RPMI8226 (cell line): ENCODE results near the gene CRTC1.

ENCODE experiments used
- DNase-seq: peaks from one replicate; pipeline ENCODE4 v3.0.0-alpha.2; 2015

Gene CRTC1

GRCh38 chr19:18788529-18789421, 105.3 kb downstream of the CRTC1 start:
- DNase-seq: no peak

DNA sequence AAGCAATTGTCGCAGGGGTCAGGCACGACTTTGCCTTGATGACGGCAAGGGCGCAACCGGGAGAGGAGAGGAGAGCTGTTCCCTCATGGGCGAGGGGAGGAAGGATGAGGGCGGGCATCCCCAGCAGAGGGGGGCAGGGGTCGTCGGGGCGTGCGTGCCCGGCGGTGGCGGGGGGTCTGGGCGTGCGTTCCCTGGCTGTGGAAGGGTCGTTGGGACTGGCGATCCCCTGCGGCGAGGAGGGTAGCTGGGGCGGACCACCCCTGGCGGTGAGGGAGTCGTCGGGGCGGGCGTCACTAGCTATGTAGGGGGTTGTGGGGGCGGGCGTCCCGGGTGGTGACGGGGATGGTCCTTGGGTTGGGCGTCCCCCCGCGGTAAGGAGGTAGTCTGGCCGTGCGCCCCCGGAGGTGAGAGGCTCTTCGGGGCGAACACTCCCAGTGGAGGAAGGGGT, 106.0 kb downstream of the CRTC1 start:
- DNase-seq: no peak

DNA sequence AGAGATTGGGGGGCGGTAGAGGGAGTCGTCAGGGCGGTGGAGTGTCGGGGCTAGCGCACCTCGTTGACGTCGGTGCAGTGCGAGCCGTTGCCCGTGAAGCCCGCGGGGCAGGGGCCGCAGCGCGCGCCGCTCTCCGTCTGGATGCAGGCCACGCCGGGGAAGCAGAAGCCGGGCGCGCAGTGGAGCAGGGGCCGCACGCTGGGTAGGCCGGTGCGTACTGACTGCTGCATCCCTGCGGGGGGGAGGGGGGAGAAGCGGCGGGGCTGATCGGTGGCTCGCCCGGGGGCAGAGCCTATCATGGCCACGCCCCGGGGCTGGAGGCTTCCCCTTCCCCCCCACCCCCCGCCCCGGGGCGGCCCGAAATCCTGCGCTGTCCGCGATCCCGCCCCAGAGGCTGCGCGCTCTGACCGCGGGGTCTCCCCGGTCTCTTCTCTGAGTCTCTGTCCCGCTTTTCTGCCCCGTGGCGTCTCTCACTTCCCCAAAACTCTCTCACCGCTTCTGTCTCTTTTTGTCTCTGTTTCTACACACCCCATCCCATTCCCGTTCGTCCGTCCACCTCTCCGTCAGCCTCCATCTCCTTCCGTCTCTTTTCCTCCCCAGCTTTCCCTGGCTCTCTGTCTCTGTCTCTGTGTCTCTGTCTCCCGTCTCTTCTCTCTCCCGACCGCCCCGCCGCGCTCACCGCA, 106.5 kb downstream of the CRTC1 start:
- DNase-seq: peak; percentile 71

DNA sequence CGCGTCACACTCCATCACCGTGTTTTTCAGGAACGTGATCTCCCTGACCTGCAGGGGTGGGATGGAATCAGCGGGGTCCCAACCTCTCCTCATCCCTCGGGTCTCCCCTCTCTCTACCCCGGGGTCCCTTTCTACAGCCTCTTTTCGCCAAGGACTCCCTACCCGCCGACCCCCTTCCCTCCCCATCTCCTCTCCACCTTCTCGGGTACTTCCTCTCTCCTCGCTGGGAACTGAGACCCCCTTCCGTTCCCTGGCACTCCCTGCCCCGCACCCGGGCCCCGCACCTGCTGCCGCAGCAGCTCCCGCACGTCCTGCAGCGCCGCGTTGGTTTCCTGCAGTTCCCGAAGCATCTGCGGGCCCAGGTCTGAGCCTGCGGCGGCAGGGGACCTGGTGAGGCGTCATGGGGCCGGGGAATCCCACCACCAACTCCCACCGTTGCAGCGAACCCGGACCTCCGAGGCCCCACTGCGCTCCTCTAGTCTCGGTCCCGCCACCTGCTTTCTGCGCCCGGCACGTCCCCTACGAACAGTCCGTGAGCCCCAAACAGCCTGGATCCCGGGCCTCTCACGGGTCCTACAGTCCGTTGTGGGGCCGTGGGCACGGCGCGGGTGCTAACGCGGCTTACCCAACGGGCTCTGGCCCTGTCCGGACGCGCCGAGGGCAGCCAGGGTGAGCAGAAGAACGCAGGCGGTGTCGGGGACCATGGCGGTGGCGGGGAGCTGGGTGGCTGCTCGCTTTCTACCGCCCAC, 107.3 kb downstream of the CRTC1 start, which contains the start of gene COMP:
Gene COMP (minus strand): TSS at position 740 of the 749 bp plus-strand sequence. CDS start 36 bp downstream, at position 704.
- no peak for DNase-seq

GRCh38 chr19:18791315-18791678, 107.8 kb downstream of the CRTC1 start:
- DNase-seq: no peak

GRCh38 chr19:18792661-18793060, 109.2 kb downstream of the CRTC1 start:
- no peak for DNase-seq

GRCh38 chr19:18793144-18794028, 109.9 kb downstream of the CRTC1 start:
- no peak for DNase-seq

DNA sequence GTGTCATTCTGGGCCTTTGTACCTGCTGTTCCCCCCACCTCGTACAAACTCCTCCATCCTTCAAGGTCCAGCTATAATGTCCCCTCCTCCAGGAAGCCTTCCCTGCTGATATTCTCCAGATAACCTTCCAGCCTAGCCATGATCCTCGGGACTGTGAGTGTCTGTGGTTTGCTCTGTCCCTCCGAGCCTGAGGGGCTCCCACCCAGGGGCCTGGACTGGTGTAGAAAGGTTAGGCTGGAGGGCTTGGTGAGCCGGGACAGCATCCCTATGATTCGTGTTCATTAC, 110.5 kb downstream of the CRTC1 start:
- no peak for DNase-seq

- DNase-seq: no peak
These were observed 111.2 kb downstream of the CRTC1 start for GRCh38 chr19:18794692-18795091.

- DNase-seq: no peak
These were observed 112.1 kb downstream of the CRTC1 start for GRCh38 chr19:18795540-18795939.

GRCh38 chr19:18796239-18796638, 112.8 kb downstream of the CRTC1 start:
- DNase-seq: no peak

DNA sequence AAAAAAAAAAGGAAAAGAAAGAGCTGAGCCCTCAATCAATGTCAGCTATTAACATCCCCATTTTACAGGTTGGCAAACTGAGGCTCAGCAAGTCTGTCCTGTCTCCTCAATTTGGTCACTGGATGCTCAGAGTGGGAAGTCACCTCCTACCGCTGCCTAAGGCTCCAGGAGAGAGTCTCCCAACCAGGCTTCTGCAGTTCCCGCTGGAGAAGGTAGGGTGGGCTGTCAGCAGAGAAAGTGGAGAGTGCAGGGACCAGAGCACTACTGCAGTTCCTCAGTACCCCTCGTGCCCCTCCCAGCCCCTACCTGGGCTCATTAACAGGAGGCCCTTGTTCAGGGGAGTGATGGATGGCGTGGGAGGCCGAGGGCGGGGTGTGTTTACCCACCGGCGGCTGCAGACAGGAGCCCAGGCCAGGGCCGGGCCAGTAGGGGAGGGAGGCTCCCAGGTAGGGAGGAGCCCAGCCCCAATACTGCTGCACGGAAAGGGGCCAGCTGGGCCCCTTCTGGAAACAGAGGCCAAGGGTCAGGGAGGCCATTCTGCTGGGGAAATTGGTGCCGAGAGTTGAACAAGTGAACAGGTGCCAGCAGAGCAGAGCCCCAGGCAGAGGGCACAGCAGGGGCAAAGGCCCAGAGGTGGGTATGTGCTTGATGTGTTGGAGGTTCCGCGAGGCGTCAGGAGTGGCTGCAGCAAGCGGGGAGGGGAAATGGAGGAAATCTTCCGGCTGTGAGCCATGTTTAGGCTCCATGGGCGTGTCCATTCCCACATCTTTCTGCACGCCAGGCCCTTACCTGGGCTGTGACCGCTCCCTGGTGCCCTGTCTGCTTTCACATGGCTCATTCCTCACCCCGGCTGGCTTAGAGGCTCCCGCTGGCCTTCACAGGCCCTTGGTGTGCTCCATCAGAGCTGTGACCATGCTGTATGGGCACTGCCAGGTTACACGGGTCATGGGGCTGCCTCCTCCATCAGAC, 115.2 kb downstream of the CRTC1 start:
- no peak for DNase-seq

DNA sequence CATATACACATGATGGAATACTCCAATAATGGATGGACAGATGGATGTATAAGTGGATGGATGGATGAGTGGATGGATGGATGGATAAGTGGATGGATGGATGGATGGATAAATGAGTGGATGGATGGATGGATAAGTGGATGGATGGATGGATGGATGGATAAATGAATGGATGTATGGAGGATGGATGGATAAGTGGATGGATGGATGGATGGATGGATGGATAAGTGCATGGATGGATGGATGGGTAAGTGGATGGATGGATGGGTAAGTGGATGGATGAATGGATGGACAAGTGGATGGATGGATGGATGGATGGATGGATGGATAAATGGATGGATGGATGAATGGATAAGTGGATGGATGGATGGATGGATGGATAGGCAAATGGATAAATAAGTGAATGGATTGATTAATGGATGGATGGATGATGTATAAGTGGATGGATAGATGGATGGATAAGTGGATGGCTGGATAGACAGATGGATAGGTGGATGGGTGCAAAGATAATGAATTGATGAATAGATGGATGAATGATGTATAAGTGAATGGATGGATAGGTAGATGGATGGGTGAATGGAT, 116.0 kb downstream of the CRTC1 start:
- no peak for DNase-seq

- DNase-seq: no peak
These were observed 116.6 kb downstream of the CRTC1 start for GRCh38 chr19:18800079-18800478.

DNA sequence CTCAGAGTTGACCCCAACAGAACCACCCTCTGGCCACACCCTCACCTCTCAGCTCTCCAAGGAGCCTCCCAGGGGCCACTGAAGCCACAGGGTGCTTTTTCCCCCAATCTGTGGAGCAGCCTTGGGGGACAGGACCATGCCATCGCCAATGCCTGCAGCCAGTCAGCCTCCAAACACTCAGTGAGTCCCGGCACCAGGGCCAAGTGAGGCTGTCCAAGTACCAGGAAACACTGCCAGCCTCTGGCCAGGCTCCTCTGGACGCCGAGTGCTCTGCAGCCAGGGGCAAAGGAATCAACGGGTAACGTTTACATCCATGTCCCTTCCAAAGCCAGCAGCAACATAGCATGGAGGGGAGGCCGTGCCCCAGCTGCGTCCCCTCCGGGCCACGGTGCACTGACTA, 117.2 kb downstream of the CRTC1 start:
- no peak for DNase-seq

DNA sequence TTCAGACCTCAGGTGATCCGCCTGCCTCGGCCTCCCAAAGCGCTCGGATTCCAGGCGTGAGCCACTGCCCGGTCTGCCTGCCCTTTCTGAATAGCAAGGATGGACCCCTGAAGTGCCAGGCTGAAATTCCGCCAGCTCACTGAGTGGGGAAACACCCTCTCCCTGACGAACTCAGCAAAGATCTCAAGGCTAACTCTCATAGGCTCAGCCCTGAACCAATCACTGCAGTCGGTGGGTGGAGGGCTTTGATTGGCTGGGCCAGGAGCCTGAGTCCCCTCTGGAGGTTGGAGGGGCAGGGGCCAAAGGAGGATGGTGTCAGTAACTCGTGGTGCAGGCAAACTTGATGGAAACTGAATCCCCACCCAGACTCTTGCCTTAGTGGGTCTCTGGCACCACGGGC, 118.9 kb downstream of the CRTC1 start:
- DNase-seq: no peak

DNA sequence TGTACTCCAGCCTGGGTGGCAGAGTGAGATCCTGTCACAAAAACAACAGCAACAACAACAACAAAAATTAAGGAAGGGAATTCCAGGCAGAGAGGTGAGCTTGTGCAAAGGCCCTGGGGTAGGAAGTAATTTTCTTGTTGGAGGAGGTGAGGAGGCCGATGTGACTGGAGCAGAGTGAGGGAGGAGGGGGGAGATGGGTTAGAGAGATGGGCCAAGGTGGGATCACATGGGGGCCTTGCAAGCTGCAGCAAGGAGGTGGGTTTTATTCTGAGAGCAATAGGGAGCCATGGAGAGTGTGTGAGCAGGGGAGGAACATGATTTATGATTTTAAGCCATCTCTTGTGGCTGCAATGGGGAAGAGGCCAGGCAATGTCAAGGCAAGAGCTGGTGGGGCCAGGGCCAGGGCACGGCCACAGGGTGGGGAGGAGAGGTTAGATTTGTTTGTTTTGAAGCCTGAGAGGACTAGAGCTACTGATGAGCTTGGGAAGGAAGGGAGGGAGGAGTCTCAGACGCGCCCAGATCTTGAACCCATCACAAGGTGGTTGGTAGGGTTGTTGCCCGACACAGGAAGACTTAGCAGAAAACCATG, 120.2 kb downstream of the CRTC1 start:
- DNase-seq: no peak

- no peak for DNase-seq
These were observed 120.7 kb downstream of the CRTC1 start for GRCh38 chr19:18804139-18804601.

- no peak for DNase-seq
These were observed 121.2 kb downstream of the CRTC1 start for GRCh38 chr19:18804643-18805042.

GRCh38 chr19:18807861-18808331, 124.4 kb downstream of the CRTC1 start:
- DNase-seq: no peak
